Vagina (tissue), 2 donors: Measurements from ENCODE around the gene ISOC1. TPM values are rescaled to one million over a fixed set of nuclear protein-coding genes. Genes with fewer than 3 reads are reported as not detected.

Source experiments
- DNase-seq, 2 donors: peaks; one replicate each; pipeline ENCODE4 v3.0.0-alpha.2; 2017; ENCODE audit errors: extremely low spot score in 2 of 2
- H3K27ac ChIP-seq: fragments of 200-600 bp; sonication (generic); one replicate; pipeline ENCODE4 v1.5.1; 2019
- H3K27me3 ChIP-seq: fragments of 200-600 bp; sonication (generic); one replicate; pipeline ENCODE4 v1.5.1; 2019
- H3K36me3 ChIP-seq, 2 donors: fragments of 200-600 bp; sonication (generic); one replicate each; pipeline ENCODE4 v1.5.1; 2017 to 2019
- H3K4me1 ChIP-seq: fragments of 200-600 bp; sonication (generic); one replicate; pipeline ENCODE4 v1.5.1; 2019
- H3K4me3 ChIP-seq, 2 donors: fragments of 200-600 bp; sonication (generic); 1 replicate in 1 of 2; 2 replicates in 1 of 2; pipeline ENCODE4 v1.5.1; 2016 to 2019
- H3K9me3 ChIP-seq: fragments of 200-600 bp; sonication (generic); one replicate; pipeline ENCODE4 v1.5.1; 2019
- POLR2A ChIP-seq, 2 donors: fragments of 450-650 bp; IDR thresholded peaks; one replicate each; pipeline ENCODE4 v1.6.1; 2017; ENCODE audit warnings: antibody characterized with exemption in 2 of 2, mild to moderate bottlenecking in 2 of 2, moderate library complexity in 2 of 2
- POLR2AphosphoS5 ChIP-seq, 2 donors: sonication (generic); formaldehyde crosslinking; IDR thresholded peaks; one replicate each; pipeline ENCODE4 v1.9.0; 2017; ENCODE audit warnings: antibody characterized with exemption in 2 of 2, mild to moderate bottlenecking in 2 of 2, low read depth in 1 of 2; ENCODE audit not compliant: insufficient read depth in 1 of 2
- intact Hi-C: fragments of 100-400 bp; cut with DNase I; formaldehyde crosslinking; loops from one replicate; pipeline ENCODE4 v1.15.1; 2023
- total RNA-seq: library from RNA; depleted of rRNA; stranded (reverse); fragments of >200 nt; gene quantifications from one replicate; pipeline ENCODE4 v1.2.3, GENCODE V29; 2016
- TF ChIP-seq, protein P1 (sequence below), 3 experiments: fragments of 450-650 bp in 2 of 3; fragments of 200-600 bp in 1 of 3; sonication (generic) in 1 of 3; IDR thresholded peaks; one replicate each; pipeline ENCODE4 v1.5.1; 2017 to 2019; ENCODE audit warnings: antibody characterized with exemption in 3 of 3, mild to moderate bottlenecking in 2 of 3, moderate library complexity in 2 of 3

ISOC1 gene
- total RNA-seq, 1 donor from 2014 or later: 25.0 TPM

DNA sequence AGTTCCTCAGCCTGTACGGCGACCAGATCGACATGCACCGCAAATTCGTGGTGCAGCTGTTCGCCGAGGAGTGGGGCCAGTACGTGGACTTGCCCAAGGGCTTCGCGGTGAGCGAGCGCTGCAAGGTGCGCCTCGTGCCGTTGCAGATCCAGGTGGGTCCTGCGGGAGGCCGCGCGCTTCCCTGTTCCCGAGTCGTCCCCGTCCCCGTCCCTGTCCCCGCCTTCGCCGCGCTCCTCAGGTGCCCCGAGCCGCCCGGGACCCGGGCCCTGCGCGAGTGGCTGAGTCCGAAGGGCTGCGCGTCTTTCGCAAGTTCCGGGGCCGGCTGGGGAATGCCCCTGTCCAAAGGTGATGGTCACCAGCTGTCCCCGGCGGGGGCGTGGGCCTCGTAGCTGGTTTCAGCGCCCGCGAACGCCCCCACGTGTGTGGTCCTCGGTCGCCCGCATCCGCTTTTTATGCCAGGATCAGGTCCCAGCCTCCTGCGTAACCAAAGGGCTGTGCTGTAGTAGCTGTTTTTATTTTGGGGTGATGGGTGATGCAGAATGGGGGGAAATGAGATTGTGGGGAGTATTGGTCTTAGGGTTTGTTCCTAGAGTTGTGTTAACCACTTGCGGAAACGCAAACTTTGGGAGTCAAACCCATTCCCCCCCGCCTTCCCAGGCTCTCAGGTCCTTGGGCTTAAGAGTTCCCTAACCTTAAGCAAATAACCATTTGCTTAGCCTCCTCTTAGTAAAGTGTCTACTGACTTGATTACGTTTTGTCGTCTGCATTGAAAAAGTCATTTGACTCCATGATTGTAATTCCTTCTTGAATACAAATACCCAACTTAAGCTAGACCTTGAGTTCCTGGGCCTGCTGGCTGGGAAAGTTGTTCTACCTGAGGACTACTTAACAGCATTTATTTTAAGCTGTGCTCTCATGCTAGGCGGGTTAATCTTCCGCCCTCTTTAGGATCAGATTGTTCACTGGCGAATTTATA lies 663 bp downstream of the ISOC1 start:
- intact Hi-C loops: no loop called here
- TF ChIP-seq POLR2AphosphoS5 (IDR thresholded peaks at IDR 0.05; ENCODE audit: insufficient read depth in 1 of 2, low read depth in 1 of 2): peak; percentile 12 to 76
- TF ChIP-seq, protein P1, sequence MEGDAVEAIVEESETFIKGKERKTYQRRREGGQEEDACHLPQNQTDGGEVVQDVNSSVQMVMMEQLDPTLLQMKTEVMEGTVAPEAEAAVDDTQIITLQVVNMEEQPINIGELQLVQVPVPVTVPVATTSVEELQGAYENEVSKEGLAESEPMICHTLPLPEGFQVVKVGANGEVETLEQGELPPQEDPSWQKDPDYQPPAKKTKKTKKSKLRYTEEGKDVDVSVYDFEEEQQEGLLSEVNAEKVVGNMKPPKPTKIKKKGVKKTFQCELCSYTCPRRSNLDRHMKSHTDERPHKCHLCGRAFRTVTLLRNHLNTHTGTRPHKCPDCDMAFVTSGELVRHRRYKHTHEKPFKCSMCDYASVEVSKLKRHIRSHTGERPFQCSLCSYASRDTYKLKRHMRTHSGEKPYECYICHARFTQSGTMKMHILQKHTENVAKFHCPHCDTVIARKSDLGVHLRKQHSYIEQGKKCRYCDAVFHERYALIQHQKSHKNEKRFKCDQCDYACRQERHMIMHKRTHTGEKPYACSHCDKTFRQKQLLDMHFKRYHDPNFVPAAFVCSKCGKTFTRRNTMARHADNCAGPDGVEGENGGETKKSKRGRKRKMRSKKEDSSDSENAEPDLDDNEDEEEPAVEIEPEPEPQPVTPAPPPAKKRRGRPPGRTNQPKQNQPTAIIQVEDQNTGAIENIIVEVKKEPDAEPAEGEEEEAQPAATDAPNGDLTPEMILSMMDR (IDR thresholded peaks at IDR 0.05): no peak

DNA sequence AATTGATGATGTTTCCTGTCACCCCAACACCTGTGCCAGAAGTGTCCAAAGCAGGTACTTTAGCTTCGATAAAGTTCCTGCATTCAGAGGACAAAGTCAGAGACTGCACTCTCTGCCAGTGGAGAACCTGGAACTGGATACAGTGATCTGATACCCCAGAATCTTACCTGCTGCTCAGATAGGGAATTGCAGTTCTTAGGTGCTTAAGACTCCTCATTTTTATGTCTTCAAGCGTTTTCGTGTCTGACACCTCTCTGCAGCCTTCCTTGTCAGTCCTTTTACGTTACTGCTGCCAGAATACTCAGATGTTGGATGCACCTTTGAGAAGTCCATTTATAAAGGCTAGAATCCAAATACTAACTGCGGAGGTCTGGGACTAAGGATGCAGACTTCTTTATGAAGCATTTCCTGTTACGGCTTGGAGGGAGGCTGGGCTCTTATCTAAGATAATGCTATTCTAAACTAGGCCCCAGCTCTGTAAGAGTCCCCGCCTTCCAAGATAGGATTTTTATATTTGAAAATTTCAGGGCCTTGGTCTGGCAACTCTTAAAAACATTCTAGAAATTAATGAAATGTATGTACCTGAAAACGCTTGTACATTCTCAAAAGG lies 1.9 kb downstream of the ISOC1 start:
- DNase-seq: no peak
- Histone ChIP-seq H3K4me1 (peaks cover 53% of the 10 kb centered on the region), H3K9me3 (no peaks in the 10 kb centered on the region), H3K4me3 (peak overlapping the region; percentile 97), H3K27me3 (no peaks in the 10 kb centered on the region), H3K36me3 (no peaks in the 10 kb centered on the region), H3K27ac (peak overlapping the region; percentile 45)
- TF ChIP-seq POLR2A (IDR thresholded peaks at IDR 0.05) (no peak), POLR2AphosphoS5 (IDR thresholded peaks at IDR 0.05; ENCODE audit: insufficient read depth in 1 of 2, low read depth in 1 of 2) (no peak)
- TF ChIP-seq, protein P1 (IDR thresholded peaks at IDR 0.05): no peak
- intact Hi-C loops: no loop called here

More for the DNA sequence above, 663 bp downstream of the ISOC1 start:
- H3K27me3 ChIP-seq: no peaks in the 10 kb centered on the region
- peak in 1 of 2 donors; percentile 90 for DNase-seq
- H3K27ac ChIP-seq: peak overlapping the region; percentile 94
- H3K36me3 ChIP-seq: no peaks in the 10 kb centered on the region
- peak overlapping the region; percentile 97 for H3K4me3 ChIP-seq
- no peaks in the 10 kb centered on the region for H3K9me3 ChIP-seq
- H3K4me1 ChIP-seq: peaks cover 49% of the 10 kb centered on the region

DNA sequence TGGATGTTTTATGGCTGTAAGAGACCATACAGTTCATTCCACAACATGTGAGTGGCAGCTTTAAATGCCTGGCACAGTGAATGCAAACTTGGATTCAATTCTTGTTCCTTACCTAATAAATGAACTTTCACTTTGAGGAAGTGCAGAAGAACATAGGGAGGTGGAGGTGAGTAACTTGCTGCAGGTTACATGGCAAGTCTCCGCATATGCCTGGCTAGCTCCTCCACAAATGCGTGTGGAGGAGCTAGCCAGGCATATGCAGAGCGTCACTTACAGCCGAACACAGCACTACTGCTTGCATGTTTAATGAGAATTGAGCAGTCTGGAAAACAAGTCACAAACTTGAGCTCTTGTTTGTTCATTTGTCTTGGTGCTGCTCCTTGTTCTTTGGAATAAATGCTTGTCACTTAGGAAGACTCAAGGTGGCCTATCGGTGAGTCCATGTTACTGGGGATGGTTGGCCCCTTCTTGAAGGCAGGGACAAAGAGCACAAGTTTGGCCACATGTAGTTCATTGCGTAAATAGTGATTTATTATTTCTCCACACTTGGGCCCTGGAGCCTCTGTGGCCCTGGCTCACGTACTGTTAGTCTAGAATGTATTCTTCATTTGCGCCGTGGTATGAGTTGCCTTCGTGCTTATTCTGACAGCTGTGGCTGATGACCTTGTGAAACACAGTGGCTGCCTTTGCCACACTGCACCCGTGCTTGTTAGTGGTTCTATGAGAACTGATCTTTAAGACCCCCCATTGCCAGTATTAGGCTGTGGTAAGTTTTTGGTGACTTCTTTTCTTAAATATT lies 3.1 kb downstream of the ISOC1 start:
- intact Hi-C loops: no loop called here
- H3K4me3 ChIP-seq: peak overlapping the region in 1 of 2 donors; percentile 5

DNA sequence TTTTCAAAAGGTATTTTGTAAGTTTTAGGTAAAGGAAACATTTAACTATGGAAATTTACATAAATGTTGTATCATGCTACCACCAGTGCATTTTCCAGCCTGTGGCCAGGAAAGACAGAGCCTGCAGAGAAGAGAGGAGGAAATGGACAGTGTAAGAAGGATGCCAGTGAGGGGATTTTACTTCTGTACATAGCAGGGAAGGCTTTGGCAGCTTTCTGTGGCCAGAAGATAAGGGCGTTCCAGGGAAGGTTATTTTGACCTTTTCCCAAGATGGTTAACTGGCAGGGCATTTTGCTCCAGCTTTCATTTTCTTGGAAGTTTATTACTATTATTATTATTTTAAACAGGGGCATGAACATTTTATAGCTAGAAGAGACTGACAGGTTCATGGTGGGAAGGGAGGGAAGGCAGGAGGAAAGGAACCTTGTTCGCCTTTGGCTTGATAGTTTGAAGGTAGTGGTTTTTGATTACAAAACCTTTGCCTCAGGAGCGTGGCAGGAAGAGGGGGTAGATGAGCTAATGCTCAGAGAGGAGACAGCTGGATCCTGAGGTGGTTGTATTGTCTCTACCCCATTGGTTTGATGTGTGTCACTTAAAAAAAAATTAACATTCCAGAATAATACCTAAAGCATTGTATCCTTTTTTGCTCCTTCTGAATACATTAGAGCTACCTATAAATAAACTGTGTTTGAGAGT lies 4.1 kb downstream of the ISOC1 start:
- Histone ChIP-seq H3K9me3 (no peaks in the 10 kb centered on the region), H3K27ac (peak overlapping the region; percentile 58), H3K4me3 (peak overlapping the region in 1 of 2 donors; percentile 8), H3K27me3 (no peaks in the 10 kb centered on the region), H3K36me3 (no peaks in the 10 kb centered on the region), H3K4me1 (peaks cover 55% of the 10 kb centered on the region)
- DNase-seq: no peak
- intact Hi-C loops: no loop called here
- TF ChIP-seq POLR2A (IDR thresholded peaks at IDR 0.05) (no peak), POLR2AphosphoS5 (IDR thresholded peaks at IDR 0.05; ENCODE audit: insufficient read depth in 1 of 2, low read depth in 1 of 2) (no peak)
- TF ChIP-seq, protein P1 (IDR thresholded peaks at IDR 0.05): no peak

More for the DNA sequence above, 3.1 kb downstream of the ISOC1 start:
- peak in 1 of 2 donors; percentile 50 for TF ChIP-seq POLR2AphosphoS5 (IDR thresholded peaks at IDR 0.05; ENCODE audit: insufficient read depth in 1 of 2, low read depth in 1 of 2)
- TF ChIP-seq, protein P1 (IDR thresholded peaks at IDR 0.05): no peak
- H3K9me3 ChIP-seq: no peaks in the 10 kb centered on the region
- peak overlapping the region; percentile 40 for H3K27ac ChIP-seq
- no peaks in the 10 kb centered on the region for H3K36me3 ChIP-seq
- no peaks in the 10 kb centered on the region for H3K27me3 ChIP-seq
- no peak for DNase-seq
- H3K4me1 ChIP-seq: peaks cover 54% of the 10 kb centered on the region
